ENCODE measurements around the gene RAB32. TPM values are rescaled to one million over a fixed set of nuclear protein-coding genes. Genes with fewer than 3 reads are reported as not detected.

The RAB32 gene
- total RNA-seq, 2 donors from 2014 or later: 12.5 to 16.0 TPM

DNA sequence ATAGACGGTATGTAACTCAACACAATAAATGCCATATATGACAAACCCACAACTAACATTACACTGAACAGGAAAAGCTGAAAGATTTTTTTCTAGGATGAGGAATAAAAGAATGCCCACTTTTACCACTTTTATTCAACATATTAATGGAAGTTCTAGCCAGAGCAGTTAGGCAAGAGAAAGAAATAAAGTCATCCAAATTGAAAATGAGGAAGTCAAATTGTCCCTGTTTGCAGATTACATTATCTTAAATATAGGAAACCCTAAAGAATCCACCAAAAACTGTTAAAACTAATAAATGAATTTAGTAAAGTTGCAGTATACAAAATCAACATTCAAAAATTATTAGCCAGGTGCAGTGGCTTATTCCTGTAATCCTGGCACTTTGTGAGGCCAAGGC, 30.6 kb downstream of the RAB32 start:
- intact Hi-C loops (cut with DNase I): no loop called here
- no peak for ATAC-seq
- DNase-seq: no peak

- DNase-seq: no peak
- intact Hi-C loops (cut with DNase I): no loop called here
- no peak for ATAC-seq
Observed at GRCh38 chr6:146578054-146578453, 34.4 kb downstream of the RAB32 start.

- DNase-seq: no peak
- ATAC-seq: no peak
- intact Hi-C loops (cut with DNase I): no loop called here
Observed at GRCh38 chr6:146581968-146582367, 38.3 kb downstream of the RAB32 start.

GRCh38 chr6:146582857-146583256, 39.2 kb downstream of the RAB32 start:
- ATAC-seq: peak in 1 of 2 donors; percentile 30
- peak; percentile 52 for DNase-seq
- intact Hi-C loops (cut with DNase I): no loop called here

DNA sequence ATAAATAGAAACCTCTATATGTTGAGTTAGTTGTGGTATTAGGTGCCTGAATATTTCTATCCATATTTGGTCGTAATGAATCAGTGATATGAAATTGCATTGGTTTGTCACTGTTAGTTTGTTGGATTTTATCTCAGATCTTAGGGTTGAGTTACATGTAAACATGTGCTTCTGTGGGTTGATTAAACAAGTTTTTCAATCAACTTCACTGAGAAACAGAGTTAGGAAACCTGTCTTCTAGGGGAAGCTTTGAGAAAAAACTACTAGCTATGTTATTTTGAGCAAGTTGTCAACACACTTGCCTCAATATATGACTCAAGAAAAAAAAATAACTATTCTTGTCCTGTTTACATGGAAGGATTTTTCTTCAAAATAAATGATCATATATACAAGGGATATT, 40.3 kb downstream of the RAB32 start:
- no peak for DNase-seq

GRCh38 chr6:146587459-146587858, 43.8 kb downstream of the RAB32 start:
- ATAC-seq (no peak), DNase-seq (no peak)
- intact Hi-C loops (cut with DNase I): no loop called here

More for the DNA sequence above, 40.3 kb downstream of the RAB32 start:
- no peak for ATAC-seq
- intact Hi-C loops (cut with DNase I): no loop called here

- ATAC-seq (no peak), DNase-seq (no peak)
- intact Hi-C loops (cut with DNase I): no loop called here
Observed at GRCh38 chr6:146590492-146590891, 46.9 kb downstream of the RAB32 start.

GRCh38 chr6:146592451-146592850, 48.8 kb downstream of the RAB32 start:
- intact Hi-C loops (cut with DNase I): no loop called here
- ATAC-seq (no peak), DNase-seq (no peak)

DNA sequence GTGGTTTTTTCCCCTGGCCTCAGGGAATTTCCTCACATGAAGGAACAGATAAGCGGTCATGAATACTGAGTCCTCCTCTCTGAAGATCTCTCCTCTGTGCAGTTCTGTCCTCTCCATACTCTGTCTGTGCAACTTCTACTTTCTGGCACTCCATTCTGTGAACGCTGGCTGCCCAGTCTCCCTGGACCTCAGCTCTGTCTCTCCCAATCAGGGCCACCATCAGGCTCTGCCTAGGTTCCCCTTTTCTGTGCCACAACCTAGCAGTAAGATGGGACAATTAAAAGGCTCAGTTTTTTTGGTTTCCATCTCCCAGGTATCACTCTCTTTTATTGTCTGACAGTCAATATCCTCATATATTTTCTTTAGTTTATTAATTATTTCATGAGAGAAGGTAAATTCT, 50.4 kb downstream of the RAB32 start:
- DNase-seq: no peak
- intact Hi-C loops (cut with DNase I): no loop called here
- ATAC-seq: peak in 1 of 2 donors; percentile 56

- intact Hi-C loops (cut with DNase I): no loop called here
- DNase-seq: no peak
- peak; percentile 21 to 60 for ATAC-seq
Observed at GRCh38 chr6:146594495-146594894, 50.9 kb downstream of the RAB32 start.

- DNase-seq (no peak), ATAC-seq (peak; percentile 36 to 71)
- intact Hi-C loops (cut with DNase I): no loop called here
Observed at GRCh38 chr6:146595972-146596731, 52.5 kb downstream of the RAB32 start.

- DNase-seq: peak; percentile 53
Observed at GRCh38 chr6:146598772-146599405, 55.3 kb downstream of the RAB32 start, which contains the start of gene ADGB. Gene ADGB, plus strand, starts transcription at chr6:146598972. Its CDS starts 69 bp downstream, at chr6:146599041.

GRCh38 chr6:146601352-146601751, 57.7 kb downstream of the RAB32 start:
- intact Hi-C loops (cut with DNase I): no loop called here
- DNase-seq: no peak
- ATAC-seq: no peak

More at GRCh38 chr6:146598772-146599405, 55.3 kb downstream of the RAB32 start, which contains the start of gene ADGB:
- intact Hi-C loops (cut with DNase I): no loop called here
- peak; percentile 88 to 93 for ATAC-seq

DNA sequence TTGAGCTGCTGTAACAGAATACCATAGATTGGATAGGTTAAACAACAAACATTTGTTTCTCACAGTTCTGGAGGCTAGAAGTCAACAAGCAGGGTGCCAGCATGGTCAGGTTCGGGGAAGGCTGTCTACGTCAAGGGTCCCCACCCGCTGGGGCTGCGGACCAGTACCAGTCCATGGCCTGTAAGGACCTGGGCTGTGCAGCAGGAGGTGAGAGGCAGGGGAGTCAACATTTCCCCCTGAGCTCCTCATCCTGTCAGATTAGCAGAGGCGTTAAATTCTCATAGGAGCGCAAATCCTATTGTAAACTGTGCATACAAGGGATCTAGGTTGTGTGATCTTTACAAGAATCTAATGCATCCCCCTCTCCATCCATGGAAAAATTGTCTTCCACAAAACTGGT, 58.9 kb downstream of the RAB32 start:
- DNase-seq (no peak), ATAC-seq (no peak)
- intact Hi-C loops (cut with DNase I): no loop called here

Other genes with a start within 250 kb of the RAB32 start
- gene ADGB, start 55.1 kb downstream of the RAB32 start, total RNA-seq: not detected

Measured in left cardiac atrium (tissue), 4 donors.